H9 (cell line): ENCODE data around the gene SLC12A5. TPM values are rescaled to one million over a fixed set of nuclear protein-coding genes. Genes with fewer than 3 reads are reported as not detected.

Source experiments
- DNase-seq: peaks from one replicate; pipeline ENCODE4 v3.0.0-alpha.2; 2017
- H2AFZ ChIP-seq: one replicate; pipeline ENCODE4 v1.6.1; 2013; ENCODE audit warnings: mild to moderate bottlenecking, low read length, control low read depth, moderate library complexity
- H2AK5ac ChIP-seq: 2 replicates; pipeline ENCODE4 v1.6.1; 2013; ENCODE audit warnings: low read length, control low read depth, mixed read lengths; ENCODE audit not compliant: insufficient read length
- H2BK120ac ChIP-seq: one replicate; pipeline ENCODE4 v1.6.1; 2013; ENCODE audit warnings: low read depth, mild to moderate bottlenecking, low read length, control low read depth, inconsistent platforms; ENCODE audit not compliant: poor library complexity, severe bottlenecking
- H2BK12ac ChIP-seq: 2 replicates; pipeline ENCODE4 v1.6.1; 2013; ENCODE audit warnings: low read length, control low read depth, mixed read lengths, low read depth; ENCODE audit not compliant: insufficient read length
- H2BK15ac ChIP-seq: 2 replicates; pipeline ENCODE4 v1.6.1; 2013; ENCODE audit warnings: low read depth, low read length, control low read depth
- H2BK20ac ChIP-seq: one replicate; pipeline ENCODE4 v1.6.1; 2013; ENCODE audit warnings: low read depth, mild to moderate bottlenecking, low read length, control low read depth, inconsistent platforms; ENCODE audit not compliant: poor library complexity, severe bottlenecking
- H2BK5ac ChIP-seq: 2 replicates; pipeline ENCODE4 v1.6.1; 2013; ENCODE audit warnings: low read length, control low read depth, mixed read lengths; ENCODE audit not compliant: insufficient read length
- H3K14ac ChIP-seq: 2 replicates; pipeline ENCODE4 v1.6.1; 2013; ENCODE audit warnings: low read length, control low read depth; ENCODE audit not compliant: insufficient read depth
- H3K18ac ChIP-seq: 2 replicates; pipeline ENCODE4 v1.6.1; 2013; ENCODE audit warnings: low read depth, mild to moderate bottlenecking, mixed read lengths, low read length, control low read depth; ENCODE audit not compliant: insufficient read length
- H3K23ac ChIP-seq: 2 replicates; pipeline ENCODE4 v1.6.1; 2013; ENCODE audit warnings: low read length, control low read depth, mixed read lengths, low read depth; ENCODE audit not compliant: insufficient read length
- H3K23me2 ChIP-seq: 2 replicates; pipeline ENCODE4 v1.6.1; 2013; ENCODE audit warnings: low read depth, mild to moderate bottlenecking, mixed read lengths, low read length, control low read depth; ENCODE audit not compliant: insufficient read length, poor library complexity, severe bottlenecking
- H3K27ac ChIP-seq: 2 replicates; pipeline ENCODE4 v1.5.1; 2013; ENCODE audit warnings: low read length, control low read depth, mixed read lengths, low read depth; ENCODE audit not compliant: insufficient read length
- H3K27me3 ChIP-seq: 2 replicates; pipeline ENCODE4 v1.6.1; 2013; ENCODE audit warnings: low read length, control low read depth, inconsistent platforms; ENCODE audit not compliant: insufficient read depth
- H3K4ac ChIP-seq: 2 replicates; pipeline ENCODE4 v1.6.1; 2013; ENCODE audit warnings: low read depth, mild to moderate bottlenecking, control low read depth, inconsistent platforms, low read length, moderate library complexity
- H3K4me1 ChIP-seq: 2 replicates; pipeline ENCODE4 v1.6.1; 2013; ENCODE audit warnings: low read length, control low read depth, inconsistent platforms; ENCODE audit not compliant: insufficient read depth
- H3K4me2 ChIP-seq: 2 replicates; pipeline ENCODE4 v1.6.1; 2013; ENCODE audit warnings: low read length, control low read depth, mixed read lengths; ENCODE audit not compliant: insufficient read length, insufficient read depth
- H3K56ac ChIP-seq: 2 replicates; pipeline ENCODE4 v1.6.1; 2013; ENCODE audit warnings: low read depth, mild to moderate bottlenecking, mixed read lengths, low read length, control low read depth; ENCODE audit not compliant: insufficient read length
- H3K79me1 ChIP-seq: 2 replicates; pipeline ENCODE4 v1.6.1; 2013; ENCODE audit warnings: low read depth, mild to moderate bottlenecking, moderate library complexity, low read length, control low read depth, inconsistent platforms; ENCODE audit not compliant: insufficient read depth, poor library complexity, severe bottlenecking
- H3K79me2 ChIP-seq: 2 replicates; pipeline ENCODE4 v1.6.1; 2013; ENCODE audit warnings: low read length, control low read depth, inconsistent platforms; ENCODE audit not compliant: insufficient read depth
- H3K9ac ChIP-seq: 2 replicates; pipeline ENCODE4 v1.6.1; 2013; ENCODE audit warnings: low read length, control low read depth, mixed read lengths; ENCODE audit not compliant: insufficient read length; ENCODE audit errors: extremely low read depth
- H3K9me3 ChIP-seq: one replicate; pipeline ENCODE4 v1.6.1; 2013; ENCODE audit warnings: low read depth, low read length, inconsistent platforms; ENCODE audit not compliant: control insufficient read depth
- H3T11ph ChIP-seq: one replicate; pipeline ENCODE4 v1.6.1; 2013; ENCODE audit warnings: mild to moderate bottlenecking, low read length, control low read depth, inconsistent platforms
- H4K20me1 ChIP-seq: one replicate; pipeline ENCODE4 v1.6.1; 2013; ENCODE audit not compliant: control insufficient read depth, insufficient read length, insufficient read depth
- H4K5ac ChIP-seq: 2 replicates; pipeline ENCODE4 v1.6.1; 2013; ENCODE audit warnings: low read depth, mild to moderate bottlenecking, mixed read lengths, low read length, control low read depth; ENCODE audit not compliant: insufficient read length
- H4K8ac ChIP-seq: replicated peaks from 2 replicates; pipeline ENCODE4 v1.6.1; 2013; ENCODE audit warnings: low read length, control low read depth, mixed read lengths, low read depth; ENCODE audit not compliant: insufficient read length
- H4K91ac ChIP-seq: 2 replicates; pipeline ENCODE4 v1.6.1; 2013; ENCODE audit warnings: low read depth, mild to moderate bottlenecking, moderate library complexity, mixed read lengths, low read length, control low read depth; ENCODE audit not compliant: insufficient read length
- H3K27ac Mint-ChIP-seq, 3 experiments: 2 replicates in 2 of 3; 3 replicates in 1 of 3; pipeline ENCODE4 v1.8.0; 2020 to 2021; ENCODE audit warnings: mixed read lengths in 3 of 3, mild to moderate bottlenecking in 1 of 3, moderate library complexity in 1 of 3
- H3K27me3 Mint-ChIP-seq: 2 replicates; pipeline ENCODE4 v1.8.0; 2021; ENCODE audit warnings: low read depth, mild to moderate bottlenecking, moderate library complexity, mixed read lengths
- H3K36me3 Mint-ChIP-seq, 3 experiments: 2 replicates in 2 of 3; 3 replicates in 1 of 3; pipeline ENCODE4 v1.8.0; 2020 to 2021; ENCODE audit warnings: low read depth in 3 of 3, mixed read lengths in 3 of 3; ENCODE audit not compliant: insufficient read depth in 1 of 3
- H3K4me1 Mint-ChIP-seq, 2 experiments: 2 replicates each; pipeline ENCODE4 v1.8.0; 2020; ENCODE audit warnings: mixed read lengths in 2 of 2
- H3K4me3 Mint-ChIP-seq, 2 experiments: 2 replicates in 1 of 2; 3 replicates in 1 of 2; pipeline ENCODE4 v1.8.0; 2020 to 2021; ENCODE audit warnings: mild to moderate bottlenecking in 2 of 2, mixed read lengths in 2 of 2, moderate library complexity in 1 of 2
- H3K9me3 Mint-ChIP-seq, 2 experiments: 2 replicates in 1 of 2; 3 replicates in 1 of 2; pipeline ENCODE4 v1.8.0; 2020; ENCODE audit warnings: mild to moderate bottlenecking in 2 of 2, mixed read lengths in 2 of 2, moderate library complexity in 1 of 2
- WGBS: extraction: QIAGEN DNeasy Blood & Tissue Kit; methylation state at CpG from one replicate; pipeline ENCODE4 v1.1.7; 2013; ENCODE audit warnings: missing lambda C conversion rate, low lambda C conversion rate, mixed read lengths; ENCODE audit not compliant: insufficient read length; ENCODE audit errors: extremely low coverage; 5-methylcytosine and 5-hydroxymethylcytosine counted together
- total RNA-seq: library from RNA; stranded (reverse); gene quantifications from 2 replicates; pipeline ENCODE4 v1.2.1, GENCODE V29; 2021
- TF ChIP-seq, protein P1 (sequence below): fragments of 200-600 bp; sonication (generic); conservative IDR thresholded peaks from 3 replicates; pipeline ENCODE4 v1.8.0; 2021; ENCODE audit warnings: antibody characterized with exemption, mild to moderate bottlenecking

The SLC12A5 gene
- total RNA-seq, 1 experiment from 2014 or later = 8.7 TPM

DNA sequence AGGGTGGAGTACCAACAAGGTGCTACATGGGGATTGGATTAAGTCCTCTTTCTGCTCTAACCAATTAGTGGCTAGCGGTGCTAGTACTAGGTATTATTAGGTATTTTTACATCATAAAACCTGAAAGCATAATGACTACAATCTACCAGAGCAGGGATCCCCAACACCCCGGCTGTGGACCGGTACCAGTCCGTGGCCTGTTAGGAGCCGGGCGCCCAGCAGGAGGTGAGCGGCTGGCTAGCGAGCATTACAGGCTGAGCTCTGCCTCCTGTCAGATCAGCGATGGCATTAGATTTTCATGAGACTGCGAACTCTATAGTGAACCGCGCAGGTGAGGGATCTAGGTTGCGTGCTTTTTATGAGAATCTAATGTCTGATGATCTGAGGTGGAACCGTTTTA lies 80.0 kb downstream of the SLC12A5 start:
- Histone ChIP-seq H4K91ac (no peak overlapping the region), H2BK20ac (no peak overlapping the region), H4K20me1 (no peaks in the 10 kb centered on the region), H2BK5ac (no peak overlapping the region), H2BK15ac (no peak overlapping the region), H3K79me1 (no peaks in the 10 kb centered on the region), H3K9ac (no peak overlapping the region), H3K4ac (no peak overlapping the region), H3K79me2 (no peaks in the 10 kb centered on the region), H2AK5ac (no peak overlapping the region), H3K27ac (no peak overlapping the region), H3K14ac (no peak overlapping the region), H2BK120ac (no peak overlapping the region), H4K8ac (no peak overlapping the region), H3K4me1 (no peaks in the 10 kb centered on the region), H4K5ac (no peak overlapping the region), H3K27me3 (peaks cover 2% of the 10 kb centered on the region; the same call in 1 of the 2 replicates), H3K9me3 (no peaks in the 10 kb centered on the region), H3K56ac (no peak overlapping the region), H3K23me2 (no peaks in the 10 kb centered on the region), H3K4me2 (no peak overlapping the region), H2AFZ (no peak overlapping the region), H3K18ac (no peak overlapping the region), H3T11ph (no peak overlapping the region), H2BK12ac (no peak overlapping the region), H3K23ac (no peak overlapping the region)
- Mint-ChIP-seq H3K27ac (no peak overlapping the region; a peak in 1 of 7 replicates), H3K4me1 (peaks cover 0 to 8% of the 10 kb centered on the region in 2 experiments; a peak in 2 of 4 replicates), H3K9me3 (no peaks in the 10 kb centered on the region), H3K4me3 (no peak overlapping the region), H3K36me3 (no peaks in the 10 kb centered on the region), H3K27me3 (peaks cover 58% of the 10 kb centered on the region)
- TF ChIP-seq, protein P1, sequence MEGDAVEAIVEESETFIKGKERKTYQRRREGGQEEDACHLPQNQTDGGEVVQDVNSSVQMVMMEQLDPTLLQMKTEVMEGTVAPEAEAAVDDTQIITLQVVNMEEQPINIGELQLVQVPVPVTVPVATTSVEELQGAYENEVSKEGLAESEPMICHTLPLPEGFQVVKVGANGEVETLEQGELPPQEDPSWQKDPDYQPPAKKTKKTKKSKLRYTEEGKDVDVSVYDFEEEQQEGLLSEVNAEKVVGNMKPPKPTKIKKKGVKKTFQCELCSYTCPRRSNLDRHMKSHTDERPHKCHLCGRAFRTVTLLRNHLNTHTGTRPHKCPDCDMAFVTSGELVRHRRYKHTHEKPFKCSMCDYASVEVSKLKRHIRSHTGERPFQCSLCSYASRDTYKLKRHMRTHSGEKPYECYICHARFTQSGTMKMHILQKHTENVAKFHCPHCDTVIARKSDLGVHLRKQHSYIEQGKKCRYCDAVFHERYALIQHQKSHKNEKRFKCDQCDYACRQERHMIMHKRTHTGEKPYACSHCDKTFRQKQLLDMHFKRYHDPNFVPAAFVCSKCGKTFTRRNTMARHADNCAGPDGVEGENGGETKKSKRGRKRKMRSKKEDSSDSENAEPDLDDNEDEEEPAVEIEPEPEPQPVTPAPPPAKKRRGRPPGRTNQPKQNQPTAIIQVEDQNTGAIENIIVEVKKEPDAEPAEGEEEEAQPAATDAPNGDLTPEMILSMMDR = no peak
- WGBS = no CpG with 5 or more reads among the region's 14 CpGs
- DNase-seq = no peak

Other genes starting within 250 kb of the SLC12A5 start
- 0.35 TPM in 1 of 2 replicates, not detected in the other for gene WFDC3, start 237.3 kb upstream of the SLC12A5 start, total RNA-seq
- 35.5 and 36.3 TPM in 2 replicates for gene DNTTIP1, start 237.3 kb upstream of the SLC12A5 start, total RNA-seq
- gene UBE2C, start 216.6 kb upstream of the SLC12A5 start, total RNA-seq = 254 and 268 TPM in 2 replicates
- gene TNNC2, start 201.9 kb upstream of the SLC12A5 start, total RNA-seq = 3.1 and 4.6 TPM in 2 replicates
- gene SNX21, start 195.4 kb upstream of the SLC12A5 start, total RNA-seq = 18.9 and 20.5 TPM in 2 replicates
- gene ACOT8, start 171.8 kb upstream of the SLC12A5 start, total RNA-seq = 26.7 and 30.3 TPM in 2 replicates
- 8.0 and 8.2 TPM in 2 replicates for gene ZSWIM3, start 171.6 kb upstream of the SLC12A5 start, total RNA-seq
- 12.0 and 13.0 TPM in 2 replicates for gene ZSWIM1, start 148.0 kb upstream of the SLC12A5 start, total RNA-seq
- 1.8 and 2.4 TPM in 2 replicates for gene SPATA25, start 141.6 kb upstream of the SLC12A5 start, total RNA-seq
- gene NEURL2, start 138.0 kb upstream of the SLC12A5 start, total RNA-seq = 5.4 and 5.8 TPM in 2 replicates
- 59.6 and 64.4 TPM in 2 replicates for gene CTSA, start 137.9 kb upstream of the SLC12A5 start, total RNA-seq
- 61.4 and 62.5 TPM in 2 replicates for gene PLTP, start 117.1 kb upstream of the SLC12A5 start, total RNA-seq
- gene PCIF1, start 94.5 kb upstream of the SLC12A5 start, total RNA-seq = 26.6 and 26.8 TPM in 2 replicates
- 19.7 and 21.1 TPM in 2 replicates for gene ZNF335, start 57.0 kb upstream of the SLC12A5 start, total RNA-seq
- gene MMP9, start 20.3 kb upstream of the SLC12A5 start, total RNA-seq = 2.0 and 2.7 TPM in 2 replicates
- 55.7 and 60.1 TPM in 2 replicates for gene NCOA5, start 60.7 kb downstream of the SLC12A5 start, total RNA-seq
- 7.8 and 8.6 TPM in 2 replicates for gene CD40, start 89.1 kb downstream of the SLC12A5 start, total RNA-seq